SK-N-SH treated with all-trans-retinoic acid at 6 μM for 48 hours (cell line): ENCODE results near the gene KCNH1.

ENCODE experiments used
- ATAC-seq: fragments of 200-7000 bp; cut with Tn5 transposase; 3 replicates; pipeline ENCODE4 v1.9.1; 2020; ENCODE audit warnings: mild to moderate bottlenecking, moderate library complexity
- ARNTL ChIP-seq: fragments of 450-650 bp; formaldehyde crosslinking; IDR thresholded peaks from 2 replicates; pipeline ENCODE4 v1.5.0; 2020; ENCODE audit warnings: low read depth, mild to moderate bottlenecking, moderate library complexity, borderline replicate concordance
- BACH2 ChIP-seq: fragments of 250-450 bp; sonication (Bioruptor Pico); IDR thresholded peaks from 2 replicates; pipeline ENCODE4 v1.9.0; 2021; ENCODE audit warnings: mild to moderate bottlenecking, borderline replicate concordance
- CSDC2 ChIP-seq: fragments of 250-450 bp; sonication (Bioruptor Pico); IDR thresholded peaks from 2 replicates; pipeline ENCODE4 v1.5.0; 2020; ENCODE audit warnings: mild to moderate bottlenecking, moderate library complexity
- ESRRG ChIP-seq: fragments of 250-450 bp; sonication (Bioruptor Pico); IDR thresholded peaks from 2 replicates; pipeline ENCODE4 v1.6.1; 2021; ENCODE audit warnings: mild to moderate bottlenecking
- GLIS3 ChIP-seq: fragments of 250-450 bp; sonication (Bioruptor Pico); IDR thresholded peaks from 2 replicates; pipeline ENCODE4 v1.5.0; 2020; ENCODE audit warnings: mild to moderate bottlenecking, moderate library complexity
- ISL1 ChIP-seq: fragments of 250-450 bp; sonication (Bioruptor Pico); IDR thresholded peaks from 2 replicates; pipeline ENCODE4 v2.1.2; 2022; ENCODE audit warnings: mild to moderate bottlenecking, moderate library complexity
- OSR1 ChIP-seq: fragments of 250-450 bp; sonication (Bioruptor Pico); IDR thresholded peaks from 2 replicates; pipeline ENCODE4 v1.8.0; 2022; ENCODE audit warnings: moderate library complexity, mild to moderate bottlenecking, inconsistent platforms
- RARB ChIP-seq: fragments of 250-450 bp; sonication (Bioruptor Pico); IDR thresholded peaks from 2 replicates; pipeline ENCODE4 v1.8.0; 2021; ENCODE audit warnings: mild to moderate bottlenecking, moderate library complexity
- SNAI2 ChIP-seq: fragments of 250-450 bp; sonication (Bioruptor Pico); IDR thresholded peaks from 2 replicates; pipeline ENCODE4 v1.5.0; 2020; ENCODE audit warnings: mild to moderate bottlenecking, moderate library complexity
- TCF4 ChIP-seq: fragments of 250-450 bp; sonication (Bioruptor Pico); IDR thresholded peaks from 2 replicates; pipeline ENCODE4 v1.8.0; 2021; ENCODE audit warnings: mild to moderate bottlenecking, moderate library complexity, borderline replicate concordance
- TOX ChIP-seq: fragments of 250-450 bp; sonication (Bioruptor Pico); IDR thresholded peaks from 2 replicates; pipeline ENCODE4 v1.8.0; 2021; ENCODE audit warnings: mild to moderate bottlenecking, moderate library complexity, borderline replicate concordance
- ZC3H10 ChIP-seq: fragments of 250-450 bp; sonication (Bioruptor Pico); IDR thresholded peaks from 2 replicates; pipeline ENCODE4 v1.5.1; 2021; ENCODE audit warnings: mild to moderate bottlenecking, moderate library complexity
- ZFP3 ChIP-seq: fragments of 250-450 bp; sonication (Bioruptor Pico); IDR thresholded peaks from 2 replicates; pipeline ENCODE4 v1.5.0; 2020; ENCODE audit warnings: mild to moderate bottlenecking, moderate library complexity
- ZFP30 ChIP-seq: fragments of 450-650 bp; formaldehyde crosslinking; IDR thresholded peaks from 2 replicates; pipeline ENCODE4 v1.5.0; 2022; ENCODE audit warnings: mild to moderate bottlenecking, moderate library complexity
- ZNF565 ChIP-seq: fragments of 450-650 bp; formaldehyde crosslinking; conservative IDR thresholded peaks from 2 replicates; pipeline ENCODE4 v1.5.0; 2020; ENCODE audit warnings: low read depth, mild to moderate bottlenecking, moderate library complexity
- ZNF70 ChIP-seq: fragments of 450-650 bp; formaldehyde crosslinking; IDR thresholded peaks from 2 replicates; pipeline ENCODE4 v1.5.0; 2020; ENCODE audit warnings: mild to moderate bottlenecking, moderate library complexity
- ZNF8 ChIP-seq: fragments of 450-650 bp; formaldehyde crosslinking; IDR thresholded peaks from 2 replicates; pipeline ENCODE4 v1.5.0; 2020; ENCODE audit warnings: mild to moderate bottlenecking, moderate library complexity
- TF ChIP-seq, protein P1 (sequence below): fragments of 250-450 bp; sonication (Bioruptor Pico); IDR thresholded peaks from 2 replicates; pipeline ENCODE4 v1.8.0; 2020; ENCODE audit warnings: mild to moderate bottlenecking, moderate library complexity, borderline replicate concordance
- TF ChIP-seq, protein P2 (sequence below): fragments of 250-450 bp; sonication (Bioruptor Pico); IDR thresholded peaks from 2 replicates; pipeline ENCODE4 v1.8.0; 2021; ENCODE audit warnings: low read depth, mild to moderate bottlenecking, moderate library complexity, borderline replicate concordance
- TF ChIP-seq, protein P3 (sequence below): fragments of 250-450 bp; sonication (Bioruptor Pico); IDR thresholded peaks from 2 replicates; pipeline ENCODE4 v1.5.1; 2020; ENCODE audit warnings: low read depth, mild to moderate bottlenecking, moderate library complexity
- TF ChIP-seq, protein P4 (sequence below): fragments of 250-450 bp; sonication (Bioruptor Pico); IDR thresholded peaks from 2 replicates; pipeline ENCODE4 v1.5.1; 2021; ENCODE audit warnings: mild to moderate bottlenecking, moderate library complexity
- TF ChIP-seq, protein P5 (sequence below): fragments of 250-450 bp; sonication (Bioruptor Pico); IDR thresholded peaks from 2 replicates; pipeline ENCODE4 v1.5.0; 2020; ENCODE audit warnings: mild to moderate bottlenecking, moderate library complexity

The KCNH1 gene

DNA sequence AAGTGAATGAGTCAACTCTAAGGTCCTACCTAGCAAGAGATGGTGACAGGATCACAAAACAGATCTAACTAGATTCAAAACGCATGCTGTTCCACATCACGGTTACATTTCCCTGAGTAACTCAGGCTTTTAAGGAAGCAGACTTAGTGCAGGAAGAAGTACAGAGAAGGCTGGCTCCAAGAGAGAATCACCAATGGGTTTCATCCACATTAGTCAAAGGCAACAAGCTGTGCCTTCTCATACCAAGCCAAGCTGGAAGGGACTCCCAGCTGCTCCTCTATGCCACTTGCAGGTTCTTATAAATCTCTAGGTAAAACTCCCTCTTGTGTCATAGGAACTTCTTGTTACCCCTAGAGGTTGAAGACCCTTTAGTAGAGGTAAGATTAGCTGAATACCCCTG is 109.0 kb downstream of the KCNH1 start (continued):
- no peak for TF ChIP-seq TCF4
- no peak for TF ChIP-seq CSDC2 (CRISPR knock-in tag)
- TF ChIP-seq ZFP30 (CRISPR knock-in tag): no peak

DNA sequence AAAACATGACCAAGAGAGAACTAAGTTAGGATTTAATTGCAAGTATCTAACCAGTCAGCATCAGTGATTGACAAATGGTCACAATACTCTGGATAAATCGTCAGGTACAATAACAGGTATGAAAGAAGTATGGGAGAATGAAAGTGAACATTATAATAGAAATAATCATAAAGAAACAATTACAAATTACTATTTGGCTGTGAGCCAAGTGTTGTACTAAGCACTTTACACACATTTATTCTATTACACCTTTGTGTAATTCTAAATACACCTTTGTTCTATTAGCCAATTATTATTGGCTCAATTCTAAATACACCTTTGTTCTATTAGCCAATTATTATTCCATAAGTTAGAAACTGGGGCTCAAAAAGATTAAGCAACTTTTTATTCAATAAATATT is 114.7 kb downstream of the KCNH1 start:
- no peak for ATAC-seq
- TF ChIP-seq ZNF565 (CRISPR knock-in tag) (no peak), TCF4 (no peak), ZNF70 (CRISPR knock-in tag) (no peak), BACH2 (CRISPR knock-in tag) (no peak), RARB (no peak), ZFP30 (CRISPR knock-in tag) (no peak), CSDC2 (CRISPR knock-in tag) (no peak), SNAI2 (no peak), ARNTL (CRISPR knock-in tag) (no peak), ZFP3 (no peak), ZC3H10 (CRISPR knock-in tag) (no peak)
- TF ChIP-seq, protein P1, sequence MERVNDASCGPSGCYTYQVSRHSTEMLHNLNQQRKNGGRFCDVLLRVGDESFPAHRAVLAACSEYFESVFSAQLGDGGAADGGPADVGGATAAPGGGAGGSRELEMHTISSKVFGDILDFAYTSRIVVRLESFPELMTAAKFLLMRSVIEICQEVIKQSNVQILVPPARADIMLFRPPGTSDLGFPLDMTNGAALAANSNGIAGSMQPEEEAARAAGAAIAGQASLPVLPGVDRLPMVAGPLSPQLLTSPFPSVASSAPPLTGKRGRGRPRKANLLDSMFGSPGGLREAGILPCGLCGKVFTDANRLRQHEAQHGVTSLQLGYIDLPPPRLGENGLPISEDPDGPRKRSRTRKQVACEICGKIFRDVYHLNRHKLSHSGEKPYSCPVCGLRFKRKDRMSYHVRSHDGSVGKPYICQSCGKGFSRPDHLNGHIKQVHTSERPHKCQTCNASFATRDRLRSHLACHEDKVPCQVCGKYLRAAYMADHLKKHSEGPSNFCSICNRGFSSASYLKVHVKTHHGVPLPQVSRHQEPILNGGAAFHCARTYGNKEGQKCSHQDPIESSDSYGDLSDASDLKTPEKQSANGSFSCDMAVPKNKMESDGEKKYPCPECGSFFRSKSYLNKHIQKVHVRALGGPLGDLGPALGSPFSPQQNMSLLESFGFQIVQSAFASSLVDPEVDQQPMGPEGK: no peak
- TF ChIP-seq, protein P2, sequence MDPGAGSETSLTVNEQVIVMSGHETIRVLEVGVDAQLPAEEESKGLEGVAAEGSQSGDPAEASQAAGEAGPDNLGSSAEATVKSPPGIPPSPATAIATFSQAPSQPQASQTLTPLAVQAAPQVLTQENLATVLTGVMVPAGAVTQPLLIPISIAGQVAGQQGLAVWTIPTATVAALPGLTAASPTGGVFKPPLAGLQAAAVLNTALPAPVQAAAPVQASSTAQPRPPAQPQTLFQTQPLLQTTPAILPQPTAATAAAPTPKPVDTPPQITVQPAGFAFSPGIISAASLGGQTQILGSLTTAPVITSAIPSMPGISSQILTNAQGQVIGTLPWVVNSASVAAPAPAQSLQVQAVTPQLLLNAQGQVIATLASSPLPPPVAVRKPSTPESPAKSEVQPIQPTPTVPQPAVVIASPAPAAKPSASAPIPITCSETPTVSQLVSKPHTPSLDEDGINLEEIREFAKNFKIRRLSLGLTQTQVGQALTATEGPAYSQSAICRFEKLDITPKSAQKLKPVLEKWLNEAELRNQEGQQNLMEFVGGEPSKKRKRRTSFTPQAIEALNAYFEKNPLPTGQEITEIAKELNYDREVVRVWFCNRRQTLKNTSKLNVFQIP (CRISPR knock-in tag): no peak
- TF ChIP-seq, protein P3, sequence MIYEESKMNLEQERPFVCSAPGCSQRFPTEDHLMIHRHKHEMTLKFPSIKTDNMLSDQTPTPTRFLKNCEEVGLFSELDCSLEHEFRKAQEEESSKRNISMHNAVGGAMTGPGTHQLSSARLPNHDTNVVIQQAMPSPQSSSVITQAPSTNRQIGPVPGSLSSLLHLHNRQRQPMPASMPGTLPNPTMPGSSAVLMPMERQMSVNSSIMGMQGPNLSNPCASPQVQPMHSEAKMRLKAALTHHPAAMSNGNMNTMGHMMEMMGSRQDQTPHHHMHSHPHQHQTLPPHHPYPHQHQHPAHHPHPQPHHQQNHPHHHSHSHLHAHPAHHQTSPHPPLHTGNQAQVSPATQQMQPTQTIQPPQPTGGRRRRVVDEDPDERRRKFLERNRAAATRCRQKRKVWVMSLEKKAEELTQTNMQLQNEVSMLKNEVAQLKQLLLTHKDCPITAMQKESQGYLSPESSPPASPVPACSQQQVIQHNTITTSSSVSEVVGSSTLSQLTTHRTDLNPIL: no peak

DNA sequence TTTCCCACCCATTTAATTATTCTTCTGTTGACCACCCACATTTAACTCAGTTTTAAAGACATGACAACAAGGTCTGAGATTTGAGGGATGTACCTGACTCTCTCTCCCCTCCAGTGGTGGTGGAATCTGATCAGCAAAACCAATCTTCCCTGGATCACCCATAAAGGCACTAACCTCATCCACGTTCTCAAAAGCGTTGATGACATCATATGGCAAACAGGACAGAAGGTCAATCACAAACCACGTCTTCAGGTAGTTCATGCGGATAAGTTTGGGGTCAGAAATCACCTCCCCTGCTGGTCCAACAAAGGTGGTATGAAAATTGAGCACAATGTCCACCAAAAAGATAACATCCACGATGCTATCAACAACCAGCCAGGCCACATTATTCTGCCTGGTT is 115.3 kb downstream of the KCNH1 start:
- no peak for TF ChIP-seq GLIS3 (CRISPR knock-in tag)
- TF ChIP-seq ZC3H10 (CRISPR knock-in tag): no peak
- TF ChIP-seq ESRRG (CRISPR knock-in tag): no peak
- ATAC-seq: no peak

DNA sequence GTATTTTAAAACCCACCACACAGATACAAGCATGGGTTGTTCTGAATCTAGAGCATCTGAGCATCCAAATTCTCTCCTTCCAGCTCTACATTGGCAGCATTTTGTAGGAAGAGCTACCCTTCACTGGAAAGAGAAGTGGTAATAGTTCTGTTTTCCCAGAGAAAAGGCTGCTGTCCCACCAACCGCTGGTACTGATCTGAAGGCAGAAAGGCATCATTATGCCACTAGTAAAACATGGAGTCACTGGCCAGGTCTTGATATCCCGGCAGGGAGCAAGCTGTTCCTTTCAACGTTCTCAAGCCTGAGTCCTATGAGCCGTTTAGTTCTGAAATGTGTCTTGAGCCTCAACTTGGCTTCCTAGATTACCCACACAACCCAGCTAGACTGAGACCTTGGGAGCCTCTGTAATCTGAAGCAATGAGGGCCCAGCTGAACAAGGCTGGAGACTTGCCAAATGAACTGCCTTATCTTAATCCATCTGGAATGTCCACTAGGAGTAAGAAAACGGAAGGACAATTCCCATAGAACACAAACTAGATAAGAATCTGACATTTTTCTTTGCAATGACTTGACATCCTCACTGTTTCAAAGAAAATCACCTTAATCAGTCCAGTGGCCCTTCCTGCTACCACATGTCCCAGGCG is 116.8 kb downstream of the KCNH1 start:
- TF ChIP-seq ZFP3 (peak; percentile 73; the same call in 1 of the 2 replicates), ZC3H10 (CRISPR knock-in tag) (no peak)
- TF ChIP-seq, all 23 proteins: peak for 1
- no peak for ATAC-seq

DNA sequence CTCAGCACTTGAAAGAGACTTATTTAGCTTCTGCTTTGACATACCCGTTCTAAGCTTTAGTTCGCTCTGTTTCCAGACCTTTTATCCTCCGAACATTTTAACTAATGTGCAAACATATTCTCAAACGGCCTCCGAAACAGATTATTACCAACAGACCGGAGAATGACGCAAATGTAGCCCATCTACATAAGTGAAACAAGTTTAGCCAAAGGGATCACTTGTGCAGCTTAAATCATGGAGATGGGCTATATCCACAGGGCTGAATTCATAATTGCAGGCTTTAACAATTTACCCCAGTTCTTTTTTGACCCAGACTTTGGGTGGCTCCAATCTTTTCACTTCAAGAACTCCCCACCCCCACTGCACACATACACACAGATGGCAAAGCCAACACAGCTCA is 119.7 kb downstream of the KCNH1 start:
- ATAC-seq: no peak
- TF ChIP-seq, protein P4, sequence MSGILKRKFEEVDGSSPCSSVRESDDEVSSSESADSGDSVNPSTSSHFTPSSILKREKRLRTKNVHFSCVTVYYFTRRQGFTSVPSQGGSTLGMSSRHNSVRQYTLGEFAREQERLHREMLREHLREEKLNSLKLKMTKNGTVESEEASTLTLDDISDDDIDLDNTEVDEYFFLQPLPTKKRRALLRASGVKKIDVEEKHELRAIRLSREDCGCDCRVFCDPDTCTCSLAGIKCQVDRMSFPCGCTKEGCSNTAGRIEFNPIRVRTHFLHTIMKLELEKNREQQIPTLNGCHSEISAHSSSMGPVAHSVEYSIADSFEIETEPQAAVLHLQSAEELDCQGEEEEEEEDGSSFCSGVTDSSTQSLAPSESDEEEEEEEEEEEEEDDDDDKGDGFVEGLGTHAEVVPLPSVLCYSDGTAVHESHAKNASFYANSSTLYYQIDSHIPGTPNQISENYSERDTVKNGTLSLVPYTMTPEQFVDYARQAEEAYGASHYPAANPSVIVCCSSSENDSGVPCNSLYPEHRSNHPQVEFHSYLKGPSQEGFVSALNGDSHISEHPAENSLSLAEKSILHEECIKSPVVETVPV (CRISPR knock-in tag): no peak
- TF ChIP-seq, protein P5, sequence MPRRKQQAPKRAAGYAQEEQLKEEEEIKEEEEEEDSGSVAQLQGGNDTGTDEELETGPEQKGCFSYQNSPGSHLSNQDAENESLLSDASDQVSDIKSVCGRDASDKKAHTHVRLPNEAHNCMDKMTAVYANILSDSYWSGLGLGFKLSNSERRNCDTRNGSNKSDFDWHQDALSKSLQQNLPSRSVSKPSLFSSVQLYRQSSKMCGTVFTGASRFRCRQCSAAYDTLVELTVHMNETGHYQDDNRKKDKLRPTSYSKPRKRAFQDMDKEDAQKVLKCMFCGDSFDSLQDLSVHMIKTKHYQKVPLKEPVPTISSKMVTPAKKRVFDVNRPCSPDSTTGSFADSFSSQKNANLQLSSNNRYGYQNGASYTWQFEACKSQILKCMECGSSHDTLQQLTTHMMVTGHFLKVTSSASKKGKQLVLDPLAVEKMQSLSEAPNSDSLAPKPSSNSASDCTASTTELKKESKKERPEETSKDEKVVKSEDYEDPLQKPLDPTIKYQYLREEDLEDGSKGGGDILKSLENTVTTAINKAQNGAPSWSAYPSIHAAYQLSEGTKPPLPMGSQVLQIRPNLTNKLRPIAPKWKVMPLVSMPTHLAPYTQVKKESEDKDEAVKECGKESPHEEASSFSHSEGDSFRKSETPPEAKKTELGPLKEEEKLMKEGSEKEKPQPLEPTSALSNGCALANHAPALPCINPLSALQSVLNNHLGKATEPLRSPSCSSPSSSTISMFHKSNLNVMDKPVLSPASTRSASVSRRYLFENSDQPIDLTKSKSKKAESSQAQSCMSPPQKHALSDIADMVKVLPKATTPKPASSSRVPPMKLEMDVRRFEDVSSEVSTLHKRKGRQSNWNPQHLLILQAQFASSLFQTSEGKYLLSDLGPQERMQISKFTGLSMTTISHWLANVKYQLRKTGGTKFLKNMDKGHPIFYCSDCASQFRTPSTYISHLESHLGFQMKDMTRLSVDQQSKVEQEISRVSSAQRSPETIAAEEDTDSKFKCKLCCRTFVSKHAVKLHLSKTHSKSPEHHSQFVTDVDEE (CRISPR knock-in tag): no peak
- TF ChIP-seq GLIS3 (CRISPR knock-in tag) (no peak), ISL1 (CRISPR knock-in tag) (no peak), ZNF565 (CRISPR knock-in tag) (no peak), CSDC2 (CRISPR knock-in tag) (no peak), TCF4 (no peak), ZNF70 (CRISPR knock-in tag) (no peak), ESRRG (CRISPR knock-in tag) (no peak), OSR1 (no peak), ZC3H10 (CRISPR knock-in tag) (no peak), ZFP3 (no peak), ZNF8 (CRISPR knock-in tag) (no peak), SNAI2 (no peak), TOX (CRISPR knock-in tag) (no peak)
- TF ChIP-seq, protein P2 (CRISPR knock-in tag): no peak
- TF ChIP-seq, protein P3: no peak
